ENCODE data around the gene TAGLN.
A peak's percentile ranks its signal among the peaks of the same experiment; 100 is the strongest.

The TAGLN gene

GRCh38 chr11:117212697-117213355 lies 13.7 kb downstream of the TAGLN start:
- DNase-seq (ENCODE audit: low spot score) = no peak
- FAIRE-seq = no peak

- no peak for DNase-seq (ENCODE audit: low spot score)
- no peak for FAIRE-seq
Measured at GRCh38 chr11:117214404-117215110, 15.4 kb downstream of the TAGLN start.

GRCh38 chr11:117217141-117218084 lies 18.2 kb downstream of the TAGLN start:
- FAIRE-seq (no peak), DNase-seq (ENCODE audit: low spot score) (no peak)

GRCh38 chr11:117218133-117218915 lies 19.2 kb downstream of the TAGLN start:
- no peak for FAIRE-seq
- DNase-seq (ENCODE audit: low spot score) = no peak

- DNase-seq (ENCODE audit: low spot score) (no peak), FAIRE-seq (no peak)
Measured at GRCh38 chr11:117219001-117219400, 19.8 kb downstream of the TAGLN start.

- FAIRE-seq (no peak), DNase-seq (ENCODE audit: low spot score) (no peak)
Measured at GRCh38 chr11:117219455-117219854, 20.3 kb downstream of the TAGLN start.

GRCh38 chr11:117219995-117220394 lies 20.8 kb downstream of the TAGLN start:
- DNase-seq (ENCODE audit: low spot score) (no peak), FAIRE-seq (no peak)

GRCh38 chr11:117220568-117220967 lies 21.4 kb downstream of the TAGLN start:
- FAIRE-seq (no peak), DNase-seq (ENCODE audit: low spot score) (no peak)

- FAIRE-seq (no peak), DNase-seq (ENCODE audit: low spot score) (no peak)
Measured at GRCh38 chr11:117220999-117221774, 22.0 kb downstream of the TAGLN start.

GRCh38 chr11:117221775-117222517 lies 22.8 kb downstream of the TAGLN start:
- no peak for FAIRE-seq
- no peak for DNase-seq (ENCODE audit: low spot score)

GRCh38 chr11:117222991-117223740 lies 24.0 kb downstream of the TAGLN start:
- no peak for FAIRE-seq
- DNase-seq (ENCODE audit: low spot score) = no peak

- DNase-seq (ENCODE audit: low spot score) (no peak), FAIRE-seq (no peak)
Measured at GRCh38 chr11:117223741-117224689, 24.8 kb downstream of the TAGLN start.

- DNase-seq (ENCODE audit: low spot score) (no peak), FAIRE-seq (no peak)
Measured at GRCh38 chr11:117225553-117226170, 26.5 kb downstream of the TAGLN start.

- DNase-seq (ENCODE audit: low spot score) (peak; percentile 78), FAIRE-seq (no peak)
Measured at GRCh38 chr11:117226388-117227385, 27.5 kb downstream of the TAGLN start.

GRCh38 chr11:117228091-117228490 lies 28.9 kb downstream of the TAGLN start:
- no peak for DNase-seq (ENCODE audit: low spot score)
- no peak for FAIRE-seq

GRCh38 chr11:117229411-117229810 lies 30.2 kb downstream of the TAGLN start:
- no peak for DNase-seq (ENCODE audit: low spot score)
- FAIRE-seq = no peak

All from RCC 7860 (cell line).